Transverse colon (tissue), 3 donors: Measurements from ENCODE around the gene TSTD2.

Source experiments
- EP300 ChIP-seq: sonication (generic); formaldehyde crosslinking; IDR thresholded peaks from one replicate; pipeline ENCODE4 v1.6.1; 2017; ENCODE audit warnings: antibody characterized with exemption, low read depth
- POLR2A ChIP-seq: fragments of 450-650 bp; IDR thresholded peaks from one replicate; pipeline ENCODE4 v1.6.1; 2016; ENCODE audit warnings: antibody characterized with exemption, mild to moderate bottlenecking, moderate library complexity
- TF ChIP-seq, protein P1 (sequence below), 5 experiments: fragments of 200-600 bp in 3 of 5; fragments of 450-650 bp in 2 of 5; sonication (generic) in 3 of 5; IDR thresholded peaks; 1 replicate in 2 of 5; 2 replicates in 3 of 5; pipeline ENCODE4 v1.5.1; 2016 to 2017; ENCODE audit warnings: antibody characterized with exemption in 5 of 5, inconsistent platforms in 3 of 5, mild to moderate bottlenecking in 2 of 5, moderate library complexity in 1 of 5

DNA sequence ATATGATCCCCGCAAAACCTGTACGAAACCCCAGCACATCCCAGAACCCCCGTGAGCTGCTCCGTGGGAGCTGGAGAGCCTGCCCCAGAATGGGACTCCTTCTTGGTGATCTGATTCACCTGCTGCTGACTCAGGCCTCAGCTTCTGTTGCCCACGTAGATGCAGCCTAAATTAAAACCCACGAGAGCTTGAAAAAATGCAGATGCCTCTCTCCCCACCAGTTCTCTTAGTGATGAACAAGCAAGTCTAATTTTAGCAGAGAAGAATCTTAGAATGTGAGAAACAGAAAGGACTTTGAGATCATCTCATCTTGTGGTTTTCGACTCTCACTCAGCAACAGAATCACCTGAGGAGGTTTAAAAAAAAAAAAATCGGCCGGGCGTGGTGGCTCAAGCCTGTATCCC lies 74.1 kb downstream of the TSTD2 start:
- TF ChIP-seq POLR2A (no peak), EP300 (no peak)
- TF ChIP-seq, protein P1, sequence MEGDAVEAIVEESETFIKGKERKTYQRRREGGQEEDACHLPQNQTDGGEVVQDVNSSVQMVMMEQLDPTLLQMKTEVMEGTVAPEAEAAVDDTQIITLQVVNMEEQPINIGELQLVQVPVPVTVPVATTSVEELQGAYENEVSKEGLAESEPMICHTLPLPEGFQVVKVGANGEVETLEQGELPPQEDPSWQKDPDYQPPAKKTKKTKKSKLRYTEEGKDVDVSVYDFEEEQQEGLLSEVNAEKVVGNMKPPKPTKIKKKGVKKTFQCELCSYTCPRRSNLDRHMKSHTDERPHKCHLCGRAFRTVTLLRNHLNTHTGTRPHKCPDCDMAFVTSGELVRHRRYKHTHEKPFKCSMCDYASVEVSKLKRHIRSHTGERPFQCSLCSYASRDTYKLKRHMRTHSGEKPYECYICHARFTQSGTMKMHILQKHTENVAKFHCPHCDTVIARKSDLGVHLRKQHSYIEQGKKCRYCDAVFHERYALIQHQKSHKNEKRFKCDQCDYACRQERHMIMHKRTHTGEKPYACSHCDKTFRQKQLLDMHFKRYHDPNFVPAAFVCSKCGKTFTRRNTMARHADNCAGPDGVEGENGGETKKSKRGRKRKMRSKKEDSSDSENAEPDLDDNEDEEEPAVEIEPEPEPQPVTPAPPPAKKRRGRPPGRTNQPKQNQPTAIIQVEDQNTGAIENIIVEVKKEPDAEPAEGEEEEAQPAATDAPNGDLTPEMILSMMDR (IDR thresholded peaks at IDR 0.05), result no peak
